B cell (primary cell): ENCODE data around the gene GRIK2. TPM values are rescaled to one million over a fixed set of nuclear protein-coding genes. Genes with fewer than 3 reads are reported as not detected.

Experiments
- ATAC-seq: fragments of 200-7000 bp; cut with Tn5 transposase; one replicate; pipeline ENCODE4 v1.10.0; 2021; ENCODE audit warnings: low read depth, mild to moderate bottlenecking, moderate number of reproducible peaks, moderate library complexity
- CTCF ChIA-PET: fragments of 350-600 bp; sonication (Branson Sonifier 250); formaldehyde crosslinking; loops from one replicate; lab custom pipeline; 2021; ENCODE audit warnings: antibody characterized with exemption, inconsistent platforms; lab: Charles Lee
- POLR2A ChIA-PET: fragments of 350-600 bp; sonication (Branson Sonifier 250); formaldehyde crosslinking; loops from one replicate; lab custom pipeline; 2021; ENCODE audit warnings: antibody characterized with exemption; lab: Charles Lee
- DNase-seq: peaks from one replicate; pipeline ENCODE4 v3.0.0; 2013
- H2AFZ ChIP-seq: 2 replicates; pipeline ENCODE4 v1.6.1; 2012; ENCODE audit warnings: mild to moderate bottlenecking, low read depth, low read length; ENCODE audit not compliant: insufficient read depth, poor library complexity, severe bottlenecking
- H3K27ac ChIP-seq, 2 donors: 1 replicate in 1 of 2; 2 replicates in 1 of 2; pipeline ENCODE4 v1.5.1; 2012 to 2013; ENCODE audit warnings: low read length in 2 of 2, mild to moderate bottlenecking in 2 of 2, moderate library complexity in 1 of 2
- H3K27me3 ChIP-seq, 4 experiments: fragments of 200-600 bp in 1 of 4; sonication (generic) in 1 of 4; replicated peaks in 1 of 4; 1 replicate in 2 of 4; 2 replicates in 2 of 4; pipeline versions ENCODE4 v1.6.1 to v1.7.0; 2013 to 2016; ENCODE audit warnings: low read length in 3 of 4, mild to moderate bottlenecking in 2 of 4, mixed read lengths in 1 of 4, moderate library complexity in 1 of 4; ENCODE audit not compliant: insufficient read depth in 4 of 4, control insufficient read depth in 3 of 4; ENCODE audit errors: control extremely low read depth in 1 of 4
- H3K36me3 ChIP-seq, 2 experiments: replicated peaks in 1 of 2; 1 replicate in 1 of 2; 2 replicates in 1 of 2; pipeline versions ENCODE4 v1.6.1 to v1.7.1; 2013; ENCODE audit warnings: low read length in 1 of 2; ENCODE audit not compliant: insufficient read depth in 2 of 2, control insufficient read depth in 1 of 2; ENCODE audit errors: control extremely low read depth in 1 of 2, extremely low read depth in 1 of 2
- H3K4me1 ChIP-seq, 2 donors: fragments of 200-600 bp in 1 of 2; sonication (generic) in 1 of 2; 1 replicate in 1 of 2; 2 replicates in 1 of 2; pipeline versions ENCODE4 v1.5.1 to v1.6.1; 2013 to 2017; ENCODE audit warnings: low read length in 2 of 2; ENCODE audit not compliant: control insufficient read depth in 2 of 2, insufficient read depth in 2 of 2
- H3K4me2 ChIP-seq: replicated peaks from 2 replicates; pipeline ENCODE3; 2012; ENCODE audit warnings: mild to moderate bottlenecking, low read depth, low read length; ENCODE audit not compliant: poor library complexity, severe bottlenecking
- H3K4me3 ChIP-seq, 5 experiments: fragments of 200-600 bp in 1 of 5; sonication (generic) in 1 of 5; 1 replicate in 3 of 5; 2 replicates in 2 of 5; pipeline versions ENCODE4 v1.5.1 to v1.7.0; 2011 to 2016; ENCODE audit warnings: low read length in 4 of 5, mild to moderate bottlenecking in 4 of 5, low read depth in 2 of 5, control low read depth in 1 of 5, moderate library complexity in 1 of 5; ENCODE audit not compliant: insufficient read depth in 1 of 5; ENCODE audit errors: control extremely low read depth in 1 of 5, extremely low read depth in 1 of 5
- H3K79me2 ChIP-seq: fragments of 200-600 bp; sonication (generic); one replicate; pipeline ENCODE4 v1.6.0; 2016; ENCODE audit warnings: low read length; ENCODE audit not compliant: control insufficient read depth, insufficient read depth
- H3K9ac ChIP-seq: fragments of 200-600 bp; sonication (generic); 2 replicates; pipeline ENCODE4 v1.6.1; 2017; ENCODE audit warnings: mild to moderate bottlenecking, low read length, moderate library complexity
- H3K9me3 ChIP-seq, 3 donors: one replicate each; pipeline versions ENCODE4 v1.6.1 to v1.7.1; 2013; ENCODE audit warnings: low read length in 2 of 3; ENCODE audit not compliant: control insufficient read depth in 2 of 3, insufficient read depth in 1 of 3; ENCODE audit errors: control extremely low read depth in 1 of 3
- H4K20me1 ChIP-seq: 2 replicates; pipeline ENCODE4 v1.6.0; 2012; ENCODE audit warnings: mild to moderate bottlenecking, low read length; ENCODE audit not compliant: insufficient read depth, control insufficient read depth, poor library complexity, severe bottlenecking
- H3K27ac Mint-ChIP-seq: one replicate; pipeline ENCODE4 v1.8.0; 2021; ENCODE audit warnings: mixed read lengths
- H3K27me3 Mint-ChIP-seq: one replicate; pipeline ENCODE4 v1.8.0; 2021; ENCODE audit warnings: mixed read lengths
- H3K4me1 Mint-ChIP-seq: one replicate; pipeline ENCODE4 v1.8.0; 2021; ENCODE audit warnings: mixed read lengths
- H3K4me3 Mint-ChIP-seq: one replicate; pipeline ENCODE4 v1.8.0; 2021; ENCODE audit warnings: mixed read lengths
- H3K9me3 Mint-ChIP-seq: one replicate; pipeline ENCODE4 v1.8.0; 2022; ENCODE audit warnings: mixed read lengths; ENCODE audit not compliant: insufficient read depth
- EZH2 ChIP-seq: IDR thresholded peaks from 2 replicates; pipeline ENCODE4 v1.6.1; 2012; ENCODE audit warnings: borderline replicate concordance, low read depth, mild to moderate bottlenecking, moderate library complexity, low read length; ENCODE audit not compliant: insufficient read depth, poor library complexity, severe bottlenecking
- WGBS: methylation state at CpG from one replicate; pipeline ENCODE4 v1.1.5; 2013; ENCODE audit warnings: missing lambda C conversion rate; ENCODE audit not compliant: insufficient coverage; 5-methylcytosine and 5-hydroxymethylcytosine counted together
- intact Hi-C: fragments of 100-400 bp; cut with micrococcal nuclease; formaldehyde crosslinking; loops from one replicate; pipeline ENCODE4 v1.10.0; 2022
- polyA plus RNA-seq: library from polyadenylated mRNA; depleted of rRNA; stranded (reverse); fragments of >200 nt; gene quantifications from 2 replicates; pipeline ENCODE4 v1.2.3, GENCODE V29; 2012
- total RNA-seq, 2 donors: library from RNA; stranded (reverse); fragments of 120-200 nt in 1 of 2; gene quantifications; 1 replicate in 1 of 2; 2 replicates in 1 of 2; pipeline versions ENCODE4 v1.2.3 to v1.2.4, GENCODE V29; 2013 to 2022
- TF ChIP-seq, protein P1 (sequence below): fragments of 200-600 bp; IDR thresholded peaks from one replicate; pipeline ENCODE4 v1.8.0; 2022; ENCODE audit warnings: antibody characterized with exemption, mild to moderate bottlenecking

The GRIK2 gene
- total and polyA plus RNA-seq, 2 donors (not counting 1 experiment from before 2014, with no cell fraction given): not detected

DNA sequence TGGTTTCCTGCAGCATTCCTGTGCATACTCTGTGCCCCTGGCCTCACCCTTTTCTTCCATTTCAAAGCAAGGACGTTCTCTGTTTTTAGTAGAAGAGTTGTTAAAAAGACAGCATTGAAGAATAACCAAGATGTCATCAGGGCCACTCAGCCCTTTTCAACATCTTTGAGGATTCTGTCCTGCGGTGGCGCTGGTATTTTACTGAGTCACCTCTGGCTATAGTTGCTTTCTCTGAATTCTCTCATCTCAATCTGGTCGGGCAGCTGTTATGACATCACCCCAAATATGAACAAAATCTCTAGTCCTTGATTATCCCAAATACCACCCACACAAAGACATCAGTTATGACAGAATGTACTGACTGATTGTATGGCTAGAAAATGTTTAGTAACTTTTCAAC is 204.2 kb downstream of the GRIK2 start:
- H3K36me3 ChIP-seq: no peaks in the 10 kb centered on the region
- H3K9me3 Mint-ChIP-seq: no peaks in the 10 kb centered on the region
- TF ChIP-seq, protein P1, sequence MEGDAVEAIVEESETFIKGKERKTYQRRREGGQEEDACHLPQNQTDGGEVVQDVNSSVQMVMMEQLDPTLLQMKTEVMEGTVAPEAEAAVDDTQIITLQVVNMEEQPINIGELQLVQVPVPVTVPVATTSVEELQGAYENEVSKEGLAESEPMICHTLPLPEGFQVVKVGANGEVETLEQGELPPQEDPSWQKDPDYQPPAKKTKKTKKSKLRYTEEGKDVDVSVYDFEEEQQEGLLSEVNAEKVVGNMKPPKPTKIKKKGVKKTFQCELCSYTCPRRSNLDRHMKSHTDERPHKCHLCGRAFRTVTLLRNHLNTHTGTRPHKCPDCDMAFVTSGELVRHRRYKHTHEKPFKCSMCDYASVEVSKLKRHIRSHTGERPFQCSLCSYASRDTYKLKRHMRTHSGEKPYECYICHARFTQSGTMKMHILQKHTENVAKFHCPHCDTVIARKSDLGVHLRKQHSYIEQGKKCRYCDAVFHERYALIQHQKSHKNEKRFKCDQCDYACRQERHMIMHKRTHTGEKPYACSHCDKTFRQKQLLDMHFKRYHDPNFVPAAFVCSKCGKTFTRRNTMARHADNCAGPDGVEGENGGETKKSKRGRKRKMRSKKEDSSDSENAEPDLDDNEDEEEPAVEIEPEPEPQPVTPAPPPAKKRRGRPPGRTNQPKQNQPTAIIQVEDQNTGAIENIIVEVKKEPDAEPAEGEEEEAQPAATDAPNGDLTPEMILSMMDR: no peak
- no peak for TF ChIP-seq EZH2
- H3K79me2 ChIP-seq: no peaks in the 10 kb centered on the region
- no peak overlapping the region for H2AFZ ChIP-seq
- POLR2A ChIA-PET: no interaction called here
- H3K4me1 ChIP-seq: no peaks in the 10 kb centered on the region
- no peak overlapping the region for H3K4me3 ChIP-seq
- no peaks in the 10 kb centered on the region for H3K4me1 Mint-ChIP-seq
- no peak overlapping the region for H3K4me3 Mint-ChIP-seq
- no peak for DNase-seq
- no peaks in the 10 kb centered on the region for H3K27me3 Mint-ChIP-seq
- intact Hi-C loops: no loop called here
- 70% methylated on average over 2 of the region's 4 CpGs for WGBS
- H3K4me2 ChIP-seq: no peak overlapping the region
- H4K20me1 ChIP-seq: no peaks in the 10 kb centered on the region
- no peak for ATAC-seq
- CTCF ChIA-PET: interaction anchor here (0.6 kb wide), 1 partner anchor 9 kb away, joined by 3 read pairs; no protein-coding TSS in a partner anchor
- H3K27me3 ChIP-seq: no peaks in the 10 kb centered on the region
- H3K27ac ChIP-seq: no peak overlapping the region
- no peak overlapping the region for H3K9ac ChIP-seq
- no peaks in the 10 kb centered on the region for H3K9me3 ChIP-seq
- no peak overlapping the region for H3K27ac Mint-ChIP-seq

DNA sequence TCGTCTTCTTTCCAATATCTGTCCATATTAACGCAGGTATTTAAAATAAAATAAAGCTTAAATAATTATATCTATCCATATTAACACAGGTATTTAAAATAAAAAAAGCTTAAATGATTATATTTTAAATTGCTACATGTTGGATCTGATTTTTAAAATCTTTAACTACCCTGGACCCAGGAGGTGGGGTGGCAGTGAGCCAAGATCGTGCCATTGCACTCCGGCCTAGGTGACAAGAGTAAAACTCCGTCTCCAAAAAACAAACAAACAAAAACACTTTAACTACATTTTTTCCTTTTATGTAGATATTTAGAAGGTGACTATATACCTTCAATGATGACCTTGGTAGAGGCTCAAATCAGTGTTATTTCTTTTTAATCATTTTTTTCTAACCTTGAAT is 211.9 kb downstream of the GRIK2 start:
- WGBS: no CpG with 5 or more reads among the region's 5 CpGs
- CTCF ChIA-PET: no interaction called here
- no peak overlapping the region for H2AFZ ChIP-seq
- no peak overlapping the region for H3K27ac ChIP-seq
- no peak for DNase-seq
- no peak overlapping the region for H3K4me2 ChIP-seq
- H4K20me1 ChIP-seq: no peaks in the 10 kb centered on the region
- no peak for ATAC-seq
- POLR2A ChIA-PET: no interaction called here
- H3K27me3 ChIP-seq: no peaks in the 10 kb centered on the region
- no peaks in the 10 kb centered on the region for H3K36me3 ChIP-seq
- Mint-ChIP-seq H3K27ac (no peak overlapping the region), H3K9me3 (no peaks in the 10 kb centered on the region), H3K4me3 (no peak overlapping the region), H3K27me3 (no peaks in the 10 kb centered on the region), H3K4me1 (no peaks in the 10 kb centered on the region)
- no peaks in the 10 kb centered on the region for H3K4me1 ChIP-seq
- no peaks in the 10 kb centered on the region for H3K79me2 ChIP-seq
- no peak overlapping the region for H3K4me3 ChIP-seq
- intact Hi-C loops: no loop called here
- H3K9ac ChIP-seq: no peak overlapping the region
- TF ChIP-seq, protein P1: no peak
- no peak for TF ChIP-seq EZH2
- no peaks in the 10 kb centered on the region for H3K9me3 ChIP-seq
